NCI-H1092 treated with DMSO at 0.1 percent for 48 hours (cell line): ENCODE data around the gene PNPLA6.
"Not testable (repeated sequence)": the region's sequence is repeated elsewhere in the genome, so short reads cannot be mapped to it uniquely, and the experiment has no call there.

Experiments
- DNase-seq: peaks from one replicate; lab custom pipeline; 2025; lab: John Stamatoyannopoulos, UW

PNPLA6 gene

GRCh38 chr19:7533925-7534480, 1.5 kb upstream of the PNPLA6 start:
- peak; percentile 73 for DNase-seq

GRCh38 chr19:7534531-7535046, 928 bp upstream of the PNPLA6 start:
- DNase-seq = peak; percentile 38

DNA sequence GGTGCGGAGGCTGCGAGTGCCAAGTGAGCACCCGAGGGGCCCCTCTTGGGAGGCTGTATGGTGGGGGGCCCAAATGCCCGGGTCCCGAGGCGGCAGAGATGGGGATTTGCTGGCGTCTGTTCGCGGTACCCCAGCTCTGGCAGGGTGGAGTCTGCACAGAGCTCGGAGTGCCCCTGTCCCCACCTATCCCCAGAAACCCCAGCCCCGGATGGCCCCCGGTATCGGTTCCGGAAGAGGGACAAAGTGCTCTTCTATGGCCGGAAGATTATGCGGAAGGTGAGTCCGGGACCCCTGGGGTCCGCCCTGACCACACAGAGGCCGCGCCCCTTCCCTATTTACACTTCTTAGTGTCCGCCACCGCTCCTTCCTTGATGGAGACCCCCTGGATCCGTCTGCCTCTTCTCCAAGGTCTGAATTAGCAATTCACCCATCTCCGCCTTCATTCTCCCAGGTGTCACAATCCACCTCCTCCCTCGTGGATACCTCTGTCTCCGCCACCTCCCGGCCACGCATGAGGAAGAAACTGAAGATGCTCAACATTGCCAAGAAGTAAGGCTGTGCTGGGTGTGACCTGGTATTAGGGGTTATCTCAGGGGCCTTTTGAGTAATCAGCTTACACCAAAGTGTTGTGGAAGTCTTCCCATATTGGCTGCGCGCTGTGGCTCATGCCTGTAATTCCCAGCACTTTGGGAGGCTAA, 630 bp downstream of the PNPLA6 start:
- no peak for DNase-seq

GRCh38 chr19:7538990-7539389, 3.5 kb downstream of the PNPLA6 start:
- DNase-seq = not testable (repeated sequence)

- DNase-seq = no peak
Measured at GRCh38 chr19:7539827-7540425, 4.4 kb downstream of the PNPLA6 start.

GRCh38 chr19:7540761-7541474, 5.4 kb downstream of the PNPLA6 start:
- DNase-seq = no peak

- no peak for DNase-seq
Measured at GRCh38 chr19:7541475-7541824, 5.9 kb downstream of the PNPLA6 start.

GRCh38 chr19:7541828-7542443, 6.4 kb downstream of the PNPLA6 start:
- no peak for DNase-seq

GRCh38 chr19:7542556-7543348, 7.2 kb downstream of the PNPLA6 start:
- no peak for DNase-seq

DNA sequence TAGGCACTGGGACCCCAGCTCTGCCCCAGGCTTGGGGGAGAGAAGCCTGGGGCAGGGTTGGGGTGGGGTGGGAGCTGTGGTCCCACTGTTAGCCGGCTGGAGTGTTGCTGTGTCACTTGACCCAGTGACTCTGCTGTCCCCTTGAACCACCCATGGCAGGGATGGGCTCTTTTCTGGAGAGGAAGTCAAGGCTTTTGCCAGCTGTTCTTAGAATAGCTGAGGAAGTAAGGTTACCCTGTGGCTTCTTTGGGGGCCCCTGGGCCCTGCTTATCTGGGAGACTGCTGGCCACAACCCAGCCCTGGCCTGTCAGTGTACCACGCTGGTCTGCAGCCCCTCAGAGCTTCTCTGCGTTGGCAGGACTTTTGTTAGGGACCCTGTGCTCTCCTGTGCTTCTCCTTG, 9.1 kb downstream of the PNPLA6 start:
- no peak for DNase-seq

DNA sequence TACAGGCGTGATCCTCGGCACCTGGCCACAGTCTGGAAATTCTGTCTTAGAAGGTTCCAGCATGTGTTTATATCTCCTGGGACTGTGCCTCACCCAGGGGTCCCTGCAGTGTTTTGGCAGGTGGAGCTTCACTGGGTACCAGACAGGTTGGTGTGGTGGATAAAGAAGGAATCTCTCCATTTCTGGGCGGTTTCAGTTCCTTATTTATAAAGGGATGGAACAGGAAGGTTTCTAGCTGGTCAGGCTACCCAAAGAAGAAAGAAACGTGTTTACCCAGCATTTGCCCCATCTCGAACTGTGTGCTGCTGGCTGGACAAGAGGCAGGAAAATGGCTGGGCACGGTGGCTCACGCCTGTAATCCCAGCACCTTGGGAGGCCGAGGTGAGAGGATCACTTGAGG, 9.8 kb downstream of the PNPLA6 start:
- DNase-seq = no peak

DNA sequence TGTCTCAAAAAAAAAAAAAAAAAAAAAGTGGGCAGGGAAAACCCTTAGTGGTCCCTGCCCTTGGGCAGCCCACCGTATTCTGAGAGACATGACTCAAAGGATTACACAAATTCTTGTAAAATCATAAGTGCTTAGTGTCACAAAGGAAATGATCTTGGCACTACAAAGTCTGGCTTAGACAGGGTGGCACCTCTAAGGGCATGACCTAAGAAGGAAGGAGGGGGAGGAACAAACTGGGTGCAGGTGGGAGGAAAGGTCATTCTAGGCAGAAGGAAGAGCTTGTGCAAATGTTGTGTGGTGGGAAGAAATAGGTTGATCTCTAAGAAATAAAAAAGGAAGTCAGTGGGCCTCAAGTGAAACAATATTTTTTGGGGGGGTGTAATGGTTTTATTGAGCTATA, 10.4 kb downstream of the PNPLA6 start:
- no peak for DNase-seq

DNA sequence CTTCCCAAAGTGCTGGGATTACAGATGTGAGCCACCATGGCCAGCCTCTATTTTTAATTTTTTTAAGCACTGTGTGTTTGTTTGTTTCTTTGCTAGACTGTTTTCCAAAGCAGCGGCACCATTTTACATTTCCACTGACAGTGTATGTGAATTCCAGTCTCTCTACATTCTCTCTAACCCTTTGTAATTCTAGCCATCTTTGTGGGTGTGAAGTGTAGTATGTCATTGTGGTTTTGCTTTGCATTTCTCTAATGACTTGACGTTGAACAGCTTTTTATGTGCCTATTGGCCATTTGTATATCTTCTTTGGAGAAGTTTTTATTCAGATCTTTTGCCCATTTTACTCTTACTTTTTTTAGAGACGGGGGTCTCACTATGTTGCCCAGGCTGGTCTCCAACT, 11.6 kb downstream of the PNPLA6 start:
- DNase-seq = no peak

GRCh38 chr19:7549429-7550148, 14.1 kb downstream of the PNPLA6 start:
- DNase-seq = no peak

DNA sequence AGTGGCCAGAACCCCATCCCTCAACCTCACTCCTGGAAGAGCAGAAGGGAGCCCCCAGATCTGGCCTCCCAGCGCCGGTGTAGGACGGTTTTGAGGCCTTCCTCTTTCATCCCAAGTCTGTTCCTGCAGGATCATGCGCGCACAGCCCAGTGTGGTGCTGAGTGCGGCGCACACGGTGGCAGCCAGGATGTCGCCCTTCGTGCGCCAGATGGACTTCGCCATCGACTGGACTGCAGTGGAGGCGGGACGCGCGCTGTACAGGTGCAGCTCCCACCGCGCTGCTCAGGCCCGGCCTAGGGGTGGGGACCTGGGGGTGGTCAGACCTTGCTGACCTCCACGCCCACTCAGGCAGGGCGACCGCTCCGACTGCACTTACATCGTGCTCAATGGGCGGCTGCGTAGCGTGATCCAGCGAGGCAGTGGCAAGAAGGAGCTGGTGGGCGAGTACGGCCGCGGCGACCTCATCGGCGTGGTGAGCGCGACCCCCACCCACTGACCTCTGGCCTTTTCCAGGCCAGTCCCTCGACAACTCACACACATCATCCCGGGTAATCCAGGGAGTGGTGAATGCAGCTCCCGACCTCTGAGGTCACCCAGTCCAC, 14.8 kb downstream of the PNPLA6 start:
- DNase-seq = no peak

DNA sequence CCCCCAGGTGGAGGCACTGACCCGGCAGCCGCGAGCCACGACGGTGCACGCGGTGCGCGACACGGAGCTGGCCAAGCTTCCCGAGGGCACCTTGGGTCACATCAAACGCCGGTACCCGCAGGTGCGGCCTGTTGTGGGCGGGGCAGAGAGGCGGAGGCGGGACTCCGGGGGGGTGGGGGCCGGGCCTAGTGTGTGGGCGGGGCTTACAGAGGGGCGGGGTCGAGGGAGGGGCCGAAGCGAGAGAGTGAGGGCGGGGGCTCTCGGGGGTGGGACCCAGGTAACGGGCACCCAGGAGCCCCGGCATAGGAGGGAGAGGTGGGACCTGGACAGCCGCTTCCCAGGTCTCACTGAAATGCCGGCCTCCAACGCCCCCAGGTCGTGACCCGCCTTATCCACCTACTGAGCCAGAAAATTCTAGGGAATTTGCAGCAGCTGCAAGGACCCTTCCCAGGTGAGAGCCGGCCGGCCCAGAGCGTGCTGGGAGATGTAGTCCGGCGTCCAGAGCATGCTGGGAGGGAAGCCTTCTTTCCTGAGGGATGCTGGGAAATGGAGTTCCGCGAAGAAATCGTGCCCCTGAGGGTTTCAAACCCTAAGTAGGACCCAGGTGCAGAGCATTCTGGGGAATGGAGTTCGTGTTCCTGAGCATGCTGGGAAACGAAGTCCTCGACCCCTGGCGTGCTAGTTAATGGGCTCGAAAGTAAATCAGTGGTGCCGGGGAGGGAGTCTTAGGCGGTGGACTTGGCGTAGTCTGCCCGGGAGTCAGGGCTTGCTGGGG, 15.7 kb downstream of the PNPLA6 start:
- DNase-seq = peak; percentile 1

- DNase-seq = no peak
Measured at GRCh38 chr19:7552781-7553180, 17.3 kb downstream of the PNPLA6 start.

GRCh38 chr19:7554565-7554964, 19.0 kb downstream of the PNPLA6 start:
- DNase-seq = no peak

DNA sequence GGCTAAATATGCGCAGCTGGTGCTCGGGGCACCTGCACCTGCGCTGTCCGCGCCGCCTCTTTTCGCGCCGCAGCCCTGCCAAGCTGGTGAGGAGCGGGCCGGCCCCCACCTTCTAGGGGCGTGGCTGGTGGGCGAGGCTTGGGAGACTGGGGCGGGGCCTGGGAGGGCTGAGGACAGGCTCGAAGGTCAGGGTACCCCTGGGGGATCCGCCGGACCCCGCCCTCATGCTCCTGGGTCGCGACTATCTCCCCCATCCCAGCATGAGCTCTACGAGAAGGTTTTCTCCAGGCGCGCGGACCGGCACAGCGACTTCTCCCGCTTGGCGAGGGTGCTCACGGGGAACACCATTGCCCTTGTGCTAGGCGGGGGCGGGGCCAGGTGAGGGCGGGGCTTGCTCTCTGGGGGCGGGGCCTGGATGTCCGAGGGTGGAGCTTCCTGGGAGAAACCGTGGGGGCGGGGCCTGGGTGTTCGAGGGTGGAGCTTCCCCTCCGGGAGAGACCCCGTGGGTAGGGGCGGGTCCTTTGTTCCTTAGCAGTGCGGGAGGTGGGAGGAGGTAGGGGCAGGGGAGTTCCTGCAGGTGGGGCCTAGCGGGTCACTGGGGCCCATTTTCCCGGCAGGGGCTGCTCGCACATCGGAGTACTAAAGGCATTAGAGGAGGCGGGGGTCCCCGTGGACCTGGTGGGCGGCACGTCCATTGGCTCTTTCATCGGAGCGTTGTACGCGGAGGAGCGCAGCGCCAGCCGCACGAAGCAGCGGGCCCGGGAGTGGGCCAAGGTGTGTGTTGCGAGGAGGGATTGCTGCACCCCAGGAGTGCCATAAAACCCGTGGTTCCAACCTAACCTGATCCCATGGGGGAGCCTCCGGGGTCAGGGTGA, 19.7 kb downstream of the PNPLA6 start:
- no peak for DNase-seq
